Stimulated activated naive CD8-positive, alpha-beta T cell treated with anti-CD3 and anti-CD28 coated beads, Interleukin-15, Interleukin-2, amounts not matched to agents 100 U/mL and 50 U/mL, for 24 hours (primary cell): ENCODE measurements around the gene TTI1.

Experiments
- ATAC-seq: fragments of 150-1000 bp; cut with Tn5 transposase; one replicate; pipeline ENCODE4 v1.10.0; 2021
- DNase-seq: peaks from one replicate; pipeline ENCODE4 v3.0.0; 2021

The TTI1 gene

GRCh38 chr20:38033330-38034107 lies at the start of gene TTI1, which contains the start of gene RPRD1B:
Gene TTI1, minus strand, starts transcription at chr20:38033456. Its CDS starts 19,640 bp downstream, at chr20:38013816.
Gene RPRD1B, plus strand, starts transcription at chr20:38033746. Its CDS starts 202 bp downstream, at chr20:38033948.
- ATAC-seq (peak; percentile 93), DNase-seq (peak; percentile 90)

GRCh38 chr20:38082894-38083293 lies 49.6 kb upstream of the TTI1 start:
- DNase-seq (no peak), ATAC-seq (no peak)

GRCh38 chr20:38081575-38081974 lies 48.3 kb upstream of the TTI1 start:
- no peak for DNase-seq
- ATAC-seq = no peak

- ATAC-seq (no peak), DNase-seq (no peak)
Measured at GRCh38 chr20:38079353-38079752, 46.1 kb upstream of the TTI1 start.

- no peak for ATAC-seq
- DNase-seq = no peak
Measured at GRCh38 chr20:38078084-38078483, 44.8 kb upstream of the TTI1 start.

- ATAC-seq (no peak), DNase-seq (no peak)
Measured at GRCh38 chr20:38076548-38076947, 43.3 kb upstream of the TTI1 start.

GRCh38 chr20:38075161-38075998 lies 42.1 kb upstream of the TTI1 start:
- DNase-seq (no peak), ATAC-seq (no peak)

- DNase-seq (peak; percentile 13), ATAC-seq (peak; percentile 52)
Measured at GRCh38 chr20:38073307-38074071, 40.2 kb upstream of the TTI1 start.

- ATAC-seq (no peak), DNase-seq (no peak)
Measured at GRCh38 chr20:38072898-38073297, 39.6 kb upstream of the TTI1 start.

- DNase-seq (no peak), ATAC-seq (no peak)
Measured at GRCh38 chr20:38067717-38068365, 34.6 kb upstream of the TTI1 start.

GRCh38 chr20:38066969-38067716 lies 33.9 kb upstream of the TTI1 start:
- DNase-seq (no peak), ATAC-seq (no peak)

GRCh38 chr20:38065764-38066375 lies 32.6 kb upstream of the TTI1 start:
- ATAC-seq = no peak

GRCh38 chr20:38063911-38064530 lies 30.8 kb upstream of the TTI1 start:
- no peak for DNase-seq
- ATAC-seq = no peak

More at GRCh38 chr20:38065764-38066375, 32.6 kb upstream of the TTI1 start:
- DNase-seq = no peak

GRCh38 chr20:38062890-38063289 lies 29.6 kb upstream of the TTI1 start:
- ATAC-seq = no peak
- DNase-seq = no peak

- DNase-seq (no peak), ATAC-seq (no peak)
Measured at GRCh38 chr20:38061109-38061508, 27.9 kb upstream of the TTI1 start.

GRCh38 chr20:38060536-38060935 lies 27.3 kb upstream of the TTI1 start:
- DNase-seq = no peak
- no peak for ATAC-seq

- ATAC-seq (no peak), DNase-seq (no peak)
Measured at GRCh38 chr20:38059832-38060231, 26.6 kb upstream of the TTI1 start.

GRCh38 chr20:38057351-38057972 lies 24.2 kb upstream of the TTI1 start:
- ATAC-seq (peak; percentile 91), DNase-seq (peak; percentile 86)

- ATAC-seq (no peak), DNase-seq (no peak)
Measured at GRCh38 chr20:38055848-38056247, 22.6 kb upstream of the TTI1 start.

GRCh38 chr20:38055294-38055693 lies 22.0 kb upstream of the TTI1 start:
- DNase-seq (no peak), ATAC-seq (no peak)
